Pulmonary artery endothelial cell (primary cell): ENCODE measurements around the gene E2F6. TPM values are rescaled to one million over a fixed set of nuclear protein-coding genes. Genes with fewer than 3 reads are reported as not detected.
A peak's percentile ranks its signal among the peaks of the same experiment; 100 is the strongest.
"Not testable (repeated sequence)": the region's sequence is repeated elsewhere in the genome, so short reads cannot be mapped to it uniquely, and the experiment has no call there.

Experiments used
- DNase-seq: peaks from one replicate; pipeline ENCODE4 v3.0.0-alpha.2; 2011; ENCODE audit warnings: low read depth, low spot score
- total RNA-seq: library from RNA; depleted of rRNA; stranded (reverse); fragments of >200 nt; gene quantifications from 2 replicates; pipeline ENCODE4 v1.2.3, GENCODE V29; 2014

E2F6 gene
- total RNA-seq, 1 donor from 2014 or later: 12.0 TPM

- DNase-seq: no peak
Observed at GRCh38 chr2:11414372-11415124, 51.4 kb downstream of the E2F6 start.

- DNase-seq: no peak
Observed at GRCh38 chr2:11412449-11412810, 53.5 kb downstream of the E2F6 start.

GRCh38 chr2:11411768-11412448 lies 54.1 kb downstream of the E2F6 start:
- peak; percentile 22 for DNase-seq

GRCh38 chr2:11411244-11411643 lies 54.7 kb downstream of the E2F6 start:
- no peak for DNase-seq

GRCh38 chr2:11410101-11410500 lies 55.9 kb downstream of the E2F6 start:
- DNase-seq: no peak

GRCh38 chr2:11409572-11409959 lies 56.4 kb downstream of the E2F6 start:
- DNase-seq: no peak

GRCh38 chr2:11408959-11409571 lies 56.9 kb downstream of the E2F6 start:
- DNase-seq: no peak

- no peak for DNase-seq
Observed at GRCh38 chr2:11407413-11407812, 58.5 kb downstream of the E2F6 start.

GRCh38 chr2:11406958-11407381 lies 59.0 kb downstream of the E2F6 start:
- DNase-seq: no peak

GRCh38 chr2:11406267-11406957 lies 59.5 kb downstream of the E2F6 start:
- DNase-seq: no peak

- no peak for DNase-seq
Observed at GRCh38 chr2:11405599-11406266, 60.2 kb downstream of the E2F6 start.

GRCh38 chr2:11405074-11405406 lies 60.9 kb downstream of the E2F6 start:
- not testable (repeated sequence) for DNase-seq

- DNase-seq: no peak
Observed at GRCh38 chr2:11404376-11405073, 61.4 kb downstream of the E2F6 start.

GRCh38 chr2:11402436-11402835 lies 63.5 kb downstream of the E2F6 start:
- DNase-seq: no peak

GRCh38 chr2:11399438-11399762 lies 66.6 kb downstream of the E2F6 start:
- DNase-seq: no peak

- no peak for DNase-seq
Observed at GRCh38 chr2:11398750-11399437, 67.1 kb downstream of the E2F6 start.

GRCh38 chr2:11397513-11397912 lies 68.4 kb downstream of the E2F6 start:
- DNase-seq: no peak

- DNase-seq: no peak
Observed at GRCh38 chr2:11396467-11397445, 69.2 kb downstream of the E2F6 start.

GRCh38 chr2:11396021-11396420 lies 69.9 kb downstream of the E2F6 start:
- DNase-seq: no peak
